AG09309 (cell line): ENCODE measurements around the gene PANK2.
"Not testable (repeated sequence)": the region's sequence is repeated elsewhere in the genome, so short reads cannot be mapped to it uniquely, and the experiment has no call there.

Source experiments
- DNase-seq: peaks from one replicate; pipeline ENCODE4 v3.0.0-alpha.2; 2010; ENCODE audit warnings: low read depth
- H3K4me3 ChIP-seq: 2 replicates; pipeline ENCODE4 v1.5.1; 2011; ENCODE audit warnings: mild to moderate bottlenecking, low read depth, low read length, moderate library complexity; ENCODE audit not compliant: control insufficient read depth
- TF ChIP-seq, protein P1 (sequence below): IDR thresholded peaks from 2 replicates; pipeline ENCODE4 v1.5.1; 2011; ENCODE audit warnings: mild to moderate bottlenecking, low read depth, low read length, inconsistent platforms; ENCODE audit not compliant: insufficient read depth, control insufficient read depth; ENCODE audit errors: missing control alignments

Gene PANK2

DNA sequence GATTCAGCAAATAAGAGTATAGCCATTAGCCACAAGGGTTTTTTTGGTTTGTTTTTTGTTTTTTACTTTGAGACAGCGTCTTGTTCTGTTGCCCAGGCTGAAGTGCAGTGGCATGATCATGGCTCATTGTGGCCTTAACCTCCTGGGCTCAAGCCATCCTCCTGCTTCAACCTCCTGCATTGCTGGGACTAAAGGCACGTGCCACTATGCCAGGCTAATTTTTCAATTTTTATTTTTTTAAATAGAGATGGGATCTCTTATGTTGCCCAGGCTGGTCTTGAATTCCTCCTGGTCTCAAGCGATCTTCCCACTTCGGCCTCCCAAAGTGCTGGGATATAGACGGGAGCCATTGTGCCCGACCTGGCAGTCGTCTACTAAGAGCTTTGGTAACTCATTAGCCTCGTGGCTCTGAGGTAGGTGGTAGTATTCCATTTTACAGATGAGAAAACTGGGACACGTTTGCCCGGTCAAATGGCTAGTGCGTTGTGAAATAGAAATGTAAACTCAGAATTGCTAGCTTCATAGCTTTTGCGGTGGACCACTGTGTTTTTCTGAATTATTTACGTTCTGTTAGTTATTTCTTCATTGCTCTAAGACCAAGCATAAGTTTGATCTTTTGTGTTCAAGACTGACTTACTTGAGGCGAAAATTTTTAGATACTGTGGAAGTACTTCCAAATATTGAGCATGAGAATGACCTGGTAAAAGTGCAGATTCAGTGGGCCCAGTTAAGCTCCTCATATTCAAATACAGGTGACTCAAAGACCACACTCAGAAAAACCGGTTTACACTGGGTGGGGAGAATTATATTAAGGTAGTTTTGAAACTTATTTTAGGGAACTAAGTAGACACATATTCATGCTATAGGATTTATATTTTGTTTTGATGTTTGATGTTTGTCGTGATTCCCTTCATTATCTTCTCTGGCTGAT is 2.1 kb downstream of the PANK2 start:
- TF ChIP-seq, protein P1, sequence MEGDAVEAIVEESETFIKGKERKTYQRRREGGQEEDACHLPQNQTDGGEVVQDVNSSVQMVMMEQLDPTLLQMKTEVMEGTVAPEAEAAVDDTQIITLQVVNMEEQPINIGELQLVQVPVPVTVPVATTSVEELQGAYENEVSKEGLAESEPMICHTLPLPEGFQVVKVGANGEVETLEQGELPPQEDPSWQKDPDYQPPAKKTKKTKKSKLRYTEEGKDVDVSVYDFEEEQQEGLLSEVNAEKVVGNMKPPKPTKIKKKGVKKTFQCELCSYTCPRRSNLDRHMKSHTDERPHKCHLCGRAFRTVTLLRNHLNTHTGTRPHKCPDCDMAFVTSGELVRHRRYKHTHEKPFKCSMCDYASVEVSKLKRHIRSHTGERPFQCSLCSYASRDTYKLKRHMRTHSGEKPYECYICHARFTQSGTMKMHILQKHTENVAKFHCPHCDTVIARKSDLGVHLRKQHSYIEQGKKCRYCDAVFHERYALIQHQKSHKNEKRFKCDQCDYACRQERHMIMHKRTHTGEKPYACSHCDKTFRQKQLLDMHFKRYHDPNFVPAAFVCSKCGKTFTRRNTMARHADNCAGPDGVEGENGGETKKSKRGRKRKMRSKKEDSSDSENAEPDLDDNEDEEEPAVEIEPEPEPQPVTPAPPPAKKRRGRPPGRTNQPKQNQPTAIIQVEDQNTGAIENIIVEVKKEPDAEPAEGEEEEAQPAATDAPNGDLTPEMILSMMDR, result no peak
- no peak for DNase-seq
- peak overlapping the region; percentile 87 for H3K4me3 ChIP-seq

- TF ChIP-seq, protein P1, result no peak
- DNase-seq, result no peak
- H3K4me3 ChIP-seq, result no peak overlapping the region
These were observed 5.6 kb downstream of the PANK2 start for GRCh38 chr20:3894796-3895195.

DNA sequence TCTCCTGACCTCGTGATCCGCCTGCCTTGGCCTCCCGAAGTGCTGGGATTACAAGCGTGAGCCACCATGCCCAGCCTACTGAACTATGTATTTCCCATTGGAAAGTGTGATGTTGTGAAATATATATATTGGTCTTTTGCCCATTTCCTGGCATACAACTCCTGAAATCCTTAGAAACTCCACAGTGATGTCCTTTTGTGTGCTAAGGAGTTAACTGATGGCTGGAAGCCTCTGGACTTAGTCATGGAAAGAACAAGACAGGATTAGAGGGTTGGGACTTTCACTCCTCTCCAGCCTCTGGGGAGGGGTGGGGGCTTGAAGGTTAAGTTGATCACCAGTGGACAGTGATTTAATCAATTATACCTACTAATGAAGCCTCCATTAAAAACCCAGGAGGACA is 7.1 kb downstream of the PANK2 start:
- H3K4me3 ChIP-seq, result no peak overlapping the region
- TF ChIP-seq, protein P1, result no peak
- DNase-seq, result no peak

GRCh38 chr20:3896853-3897583 is 7.8 kb downstream of the PANK2 start:
- no peak for DNase-seq
- TF ChIP-seq, protein P1, result no peak
- no peak overlapping the region for H3K4me3 ChIP-seq

GRCh38 chr20:3898181-3898580 is 9.0 kb downstream of the PANK2 start:
- H3K4me3 ChIP-seq, DNase-seq: not testable (repeated sequence)

- TF ChIP-seq, protein P1, result no peak
- DNase-seq, result no peak
- H3K4me3 ChIP-seq, result no peak overlapping the region
These were observed 9.5 kb downstream of the PANK2 start for GRCh38 chr20:3898639-3899038.

- TF ChIP-seq, protein P1, result no peak
- no peak for DNase-seq
These were observed 11.0 kb downstream of the PANK2 start for GRCh38 chr20:3900187-3900604.

More at GRCh38 chr20:3900187-3900604, 11.0 kb downstream of the PANK2 start:
- no peak overlapping the region for H3K4me3 ChIP-seq
